Fibroblast of lung (primary cell): ENCODE measurements around the gene CDC42EP5. TPM values are rescaled to one million over a fixed set of nuclear protein-coding genes. Genes with fewer than 3 reads are reported as not detected.

ENCODE experiments used
- DNase-seq, 2 donors: peaks; one replicate each; pipeline versions ENCODE4 v3.0.0 to v3.0.0-alpha.2; 2010; ENCODE audit warnings: low read depth in 2 of 2
- H2AFZ ChIP-seq: 2 replicates; pipeline ENCODE4 v1.5.1; 2012; ENCODE audit warnings: low read length, control low read depth, inconsistent platforms
- H3K27ac ChIP-seq: 2 replicates; pipeline ENCODE4 v1.5.1; 2011; ENCODE audit warnings: low read length, control low read depth; ENCODE audit not compliant: insufficient read depth
- H3K27me3 ChIP-seq: 2 replicates; pipeline ENCODE4 v1.5.1; 2011; ENCODE audit warnings: mild to moderate bottlenecking, low read length; ENCODE audit not compliant: control insufficient read depth, insufficient read depth
- H3K36me3 ChIP-seq: 2 replicates; pipeline ENCODE4 v1.5.1; 2011; ENCODE audit warnings: low read length; ENCODE audit not compliant: control insufficient read depth, insufficient read depth
- H3K4me1 ChIP-seq: 2 replicates; pipeline ENCODE4 v1.5.1; 2011; ENCODE audit warnings: low read length; ENCODE audit not compliant: control insufficient read depth, insufficient read depth; ENCODE audit errors: extremely low read depth
- H3K4me2 ChIP-seq: 2 replicates; pipeline ENCODE4 v1.5.1; 2011; ENCODE audit warnings: low read length, control low read depth; ENCODE audit not compliant: insufficient read depth; ENCODE audit errors: extremely low read depth
- H3K4me3 ChIP-seq, 4 experiments: fragments of 200-600 bp in 1 of 4; sonication (generic) in 1 of 4; replicated peaks in 1 of 4; 2 replicates each; pipeline ENCODE4 v1.5.1; 2011 to 2016; ENCODE audit warnings: low read length in 4 of 4, low read depth in 3 of 4, mild to moderate bottlenecking in 3 of 4, control low read depth in 2 of 4, inconsistent platforms in 1 of 4, mixed read lengths in 1 of 4; ENCODE audit not compliant: insufficient read depth in 1 of 4; ENCODE audit errors: control extremely low read depth in 1 of 4
- H3K79me2 ChIP-seq: 2 replicates; pipeline ENCODE4 v1.5.1; 2012; ENCODE audit warnings: mild to moderate bottlenecking, low read length, inconsistent platforms; ENCODE audit not compliant: control insufficient read depth, insufficient read depth
- H3K9ac ChIP-seq: 2 replicates; pipeline ENCODE4 v1.5.1; 2011; ENCODE audit warnings: mild to moderate bottlenecking, low read length, control low read depth; ENCODE audit not compliant: insufficient read depth
- H3K9me3 ChIP-seq: 2 replicates; pipeline ENCODE4 v1.5.1; 2012; ENCODE audit warnings: low read depth, low read length; ENCODE audit not compliant: control insufficient read depth, insufficient read depth
- H4K20me1 ChIP-seq: 2 replicates; pipeline ENCODE4 v1.5.1; 2011; ENCODE audit warnings: low read length; ENCODE audit not compliant: control insufficient read depth, insufficient read depth; ENCODE audit errors: extremely low read depth
- EZH2 ChIP-seq: IDR thresholded peaks from 2 replicates; pipeline ENCODE4 v1.5.1; 2012; ENCODE audit warnings: low read length, control low read depth, mild to moderate bottlenecking; ENCODE audit errors: missing control alignments
- polyA plus RNA-seq, 2 donors: library from polyadenylated mRNA; depleted of rRNA in 1 of 2; stranded (reverse) in 1 of 2; unstranded in 1 of 2; fragments of >200 nt; gene quantifications; 2 replicates each; pipeline ENCODE4 v1.2.1, GENCODE V29; 2011 to 2012; ENCODE audit warnings: missing spikeins in 1 of 2
- total RNA-seq: library from RNA; depleted of rRNA; stranded (reverse); fragments of >200 nt; gene quantifications from 2 replicates; pipeline ENCODE4 v1.2.1, GENCODE V29; 2014
- TF ChIP-seq, protein P1 (sequence below), 2 donors: IDR thresholded peaks in 1 of 2; conservative IDR thresholded peaks in 1 of 2; 1 replicate in 1 of 2; 2 replicates in 1 of 2; pipeline ENCODE4 v1.5.1; 2011 to 2012; ENCODE audit warnings: low read length in 2 of 2, control low read depth in 1 of 2, inconsistent platforms in 1 of 2, low read depth in 1 of 2, mild to moderate bottlenecking in 1 of 2

CDC42EP5 gene
- total and polyA plus RNA-seq, 2 donors (not counting 1 experiment from before 2014, with no cell fraction given), result 7.2 to 14.7 TPM

DNA sequence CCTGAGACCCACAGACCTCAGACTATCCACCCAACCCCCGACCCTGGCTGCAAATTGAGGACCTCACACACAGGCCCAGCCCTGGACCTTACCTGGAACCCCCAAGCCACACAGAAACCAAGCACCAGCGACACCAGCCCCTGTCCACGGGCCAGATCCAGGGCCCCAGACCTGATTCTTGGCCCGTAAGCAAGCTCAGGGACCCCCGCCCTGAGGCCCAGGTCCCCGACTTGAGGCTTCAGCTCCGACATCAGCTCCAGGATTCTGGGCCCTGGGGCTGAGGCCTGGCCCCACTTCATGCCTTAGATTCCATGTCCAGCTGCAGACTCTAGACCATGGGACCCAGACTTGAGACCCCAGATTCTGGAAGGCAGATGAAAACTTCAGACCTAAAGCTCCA lies 51.6 kb downstream of the CDC42EP5 start:
- Histone ChIP-seq H3K36me3 (no peaks in the 10 kb centered on the region), H2AFZ (no peak overlapping the region), H3K27me3 (peaks cover 12% of the 10 kb centered on the region), H4K20me1 (no peaks in the 10 kb centered on the region), H3K4me2 (no peak overlapping the region), H3K9me3 (no peaks in the 10 kb centered on the region), H3K4me3 (no peak overlapping the region), H3K27ac (no peak overlapping the region), H3K79me2 (no peaks in the 10 kb centered on the region), H3K9ac (no peak overlapping the region), H3K4me1 (no peaks in the 10 kb centered on the region)
- no peak for TF ChIP-seq EZH2
- TF ChIP-seq, protein P1, sequence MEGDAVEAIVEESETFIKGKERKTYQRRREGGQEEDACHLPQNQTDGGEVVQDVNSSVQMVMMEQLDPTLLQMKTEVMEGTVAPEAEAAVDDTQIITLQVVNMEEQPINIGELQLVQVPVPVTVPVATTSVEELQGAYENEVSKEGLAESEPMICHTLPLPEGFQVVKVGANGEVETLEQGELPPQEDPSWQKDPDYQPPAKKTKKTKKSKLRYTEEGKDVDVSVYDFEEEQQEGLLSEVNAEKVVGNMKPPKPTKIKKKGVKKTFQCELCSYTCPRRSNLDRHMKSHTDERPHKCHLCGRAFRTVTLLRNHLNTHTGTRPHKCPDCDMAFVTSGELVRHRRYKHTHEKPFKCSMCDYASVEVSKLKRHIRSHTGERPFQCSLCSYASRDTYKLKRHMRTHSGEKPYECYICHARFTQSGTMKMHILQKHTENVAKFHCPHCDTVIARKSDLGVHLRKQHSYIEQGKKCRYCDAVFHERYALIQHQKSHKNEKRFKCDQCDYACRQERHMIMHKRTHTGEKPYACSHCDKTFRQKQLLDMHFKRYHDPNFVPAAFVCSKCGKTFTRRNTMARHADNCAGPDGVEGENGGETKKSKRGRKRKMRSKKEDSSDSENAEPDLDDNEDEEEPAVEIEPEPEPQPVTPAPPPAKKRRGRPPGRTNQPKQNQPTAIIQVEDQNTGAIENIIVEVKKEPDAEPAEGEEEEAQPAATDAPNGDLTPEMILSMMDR (conservative IDR thresholded peaks at IDR 0.05 in 1 of 2, IDR thresholded peaks at IDR 0.05 in 1 of 2; ENCODE audit: low read depth in 1 of 2, low read length in 2 of 2), result no peak
- no peak for DNase-seq

DNA sequence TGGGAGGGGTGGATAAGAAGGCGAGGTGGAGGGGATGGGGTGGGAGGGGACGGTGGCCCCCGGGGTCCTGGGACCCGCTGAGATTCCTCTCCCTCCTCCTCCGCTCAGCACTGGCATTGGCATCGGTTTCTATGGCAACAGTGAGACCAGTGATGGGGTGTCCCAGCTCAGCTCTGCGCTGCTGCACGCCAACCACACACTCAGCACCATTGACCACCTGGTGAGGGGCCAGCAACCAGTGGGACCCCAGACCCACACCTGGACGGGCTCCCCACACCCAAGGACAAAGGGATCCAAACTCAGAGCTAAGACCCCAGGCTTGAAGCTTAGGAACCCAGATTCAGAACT lies 52.0 kb downstream of the CDC42EP5 start:
- Histone ChIP-seq H3K36me3 (no peaks in the 10 kb centered on the region), H3K4me3 (no peak overlapping the region), H4K20me1 (no peaks in the 10 kb centered on the region), H3K79me2 (no peaks in the 10 kb centered on the region), H3K4me2 (no peak overlapping the region), H3K4me1 (no peaks in the 10 kb centered on the region), H3K27ac (no peak overlapping the region), H3K9ac (no peak overlapping the region), H3K9me3 (no peaks in the 10 kb centered on the region), H2AFZ (no peak overlapping the region), H3K27me3 (peaks cover 12% of the 10 kb centered on the region)
- no peak for DNase-seq
- TF ChIP-seq EZH2, result no peak
- TF ChIP-seq, protein P1 (conservative IDR thresholded peaks at IDR 0.05 in 1 of 2, IDR thresholded peaks at IDR 0.05 in 1 of 2; ENCODE audit: low read depth in 1 of 2, low read length in 2 of 2), result no peak

DNA sequence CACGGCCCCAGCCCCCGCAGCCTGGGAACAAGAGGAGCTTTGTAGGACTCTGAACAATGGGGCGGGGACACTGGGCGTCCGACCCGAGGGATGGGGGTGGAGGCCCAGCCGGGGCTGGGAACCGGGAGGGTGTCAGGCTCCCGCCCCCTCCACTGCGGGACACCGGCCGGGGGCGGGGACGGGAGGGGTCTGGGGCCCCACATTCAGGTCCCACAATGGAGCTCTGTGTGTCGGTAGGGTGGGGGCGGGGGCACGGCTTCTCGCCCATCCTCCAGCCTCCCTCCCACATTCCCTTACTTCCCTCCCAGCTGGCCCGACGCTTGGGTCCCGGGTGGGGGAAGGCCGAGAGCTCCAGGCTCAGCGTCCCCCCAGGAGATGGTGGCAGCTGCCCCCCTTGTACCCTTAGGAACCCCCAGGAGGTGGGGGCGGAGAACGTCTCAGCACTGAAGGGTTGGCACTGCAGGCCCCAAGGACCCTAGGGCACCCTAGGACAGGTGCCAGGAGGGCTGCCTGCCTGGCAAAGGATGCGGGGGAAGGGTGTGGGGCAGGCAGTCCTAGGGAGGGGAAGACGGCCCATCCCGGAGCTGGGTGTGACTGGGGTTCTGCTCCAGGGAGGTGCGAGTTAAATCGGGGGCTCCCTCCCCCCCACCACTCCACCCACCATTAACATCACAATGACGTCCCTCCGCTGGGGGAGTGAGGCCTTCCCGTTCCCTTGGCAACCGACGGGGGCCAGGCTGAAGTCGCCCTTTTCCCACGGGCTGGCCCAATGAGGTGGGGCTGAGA lies 52.5 kb downstream of the CDC42EP5 start:
- Histone ChIP-seq H3K4me1 (no peaks in the 10 kb centered on the region), H3K9me3 (no peaks in the 10 kb centered on the region), H3K36me3 (no peaks in the 10 kb centered on the region), H4K20me1 (no peaks in the 10 kb centered on the region), H3K9ac (no peak overlapping the region), H3K27ac (no peak overlapping the region), H3K79me2 (no peaks in the 10 kb centered on the region), H3K27me3 (peaks cover 12% of the 10 kb centered on the region), H3K4me3 (no peak overlapping the region), H2AFZ (no peak overlapping the region), H3K4me2 (no peak overlapping the region)
- TF ChIP-seq, protein P1 (conservative IDR thresholded peaks at IDR 0.05 in 1 of 2, IDR thresholded peaks at IDR 0.05 in 1 of 2; ENCODE audit: low read depth in 1 of 2, low read length in 2 of 2), result no peak
- no peak for TF ChIP-seq EZH2
- DNase-seq, result no peak
